HL-60 (cell line): ENCODE measurements around the gene HOXB6.

Experiments
- CTCF ChIP-seq: IDR thresholded peaks from one replicate; pipeline ENCODE4 v1.5.1; 2011; ENCODE audit warnings: low read length, control low read depth, inconsistent platforms; ENCODE audit not compliant: insufficient read depth
- GABPA ChIP-seq: IDR thresholded peaks from 2 replicates; pipeline ENCODE4 v1.6.1; 2012; ENCODE audit warnings: low read depth

DNA sequence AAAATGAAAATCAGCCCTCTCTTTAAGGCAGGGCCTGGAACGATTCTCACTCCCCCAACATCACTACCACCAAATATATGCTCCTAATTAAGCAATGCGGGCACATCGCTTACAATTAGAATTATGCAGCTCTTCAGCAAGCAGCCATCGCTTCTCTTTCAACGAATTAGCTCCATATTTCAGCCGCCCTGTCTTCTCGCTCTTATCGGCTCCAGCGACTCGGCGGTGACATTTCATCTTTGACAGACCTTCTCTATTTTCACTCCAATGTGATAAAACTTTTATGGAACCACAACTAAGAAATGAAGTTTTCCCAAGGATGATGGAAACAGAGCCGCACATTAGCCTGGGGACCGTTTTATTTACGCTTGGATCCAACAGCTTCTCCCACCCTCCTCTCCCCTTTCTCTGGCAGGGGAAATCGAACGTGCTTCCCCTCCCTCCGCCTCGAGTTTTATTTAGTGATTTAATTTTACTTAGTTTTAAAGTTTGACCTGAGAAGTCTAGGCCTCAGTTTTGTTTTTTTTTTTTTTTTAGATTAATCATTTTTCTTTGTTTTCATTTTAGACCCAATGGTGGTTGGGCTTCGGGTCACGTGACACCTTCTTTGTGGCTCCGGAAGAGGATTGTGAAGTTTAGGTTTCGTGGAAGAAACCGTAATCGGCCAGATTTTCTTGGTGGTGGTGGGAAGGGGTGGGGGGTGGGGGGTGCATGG, 56.8 kb downstream of the HOXB6 start:
- no peak for TF ChIP-seq CTCF
- no peak for TF ChIP-seq GABPA
